BJ (cell line): ENCODE measurements around the gene MYD88. TPM values are rescaled to one million over a fixed set of nuclear protein-coding genes. Genes with fewer than 3 reads are reported as not detected.
"Not testable (repeated sequence)": the region's sequence is repeated elsewhere in the genome, so short reads cannot be mapped to it uniquely, and the experiment has no call there.

Experiments used
- CTCF ChIA-PET: fragments of 350-600 bp; formaldehyde crosslinking; extraction: SDS; loops from one replicate; lab custom pipeline; 2021; ENCODE audit warnings: antibody characterized with exemption, inconsistent platforms; lab: Yijun Ruan, JAX
- POLR2A ChIA-PET: fragments of 300-600 bp; sonication (Branson Sonifier 250); formaldehyde crosslinking; extraction: SDS; loops from one replicate; lab custom pipeline; 2021; ENCODE audit warnings: antibody characterized with exemption; lab: Charles Lee
- DNase-seq: peaks from one replicate; pipeline ENCODE4 v3.0.0-alpha.2; 2011; ENCODE audit warnings: low read depth
- H3K27me3 ChIP-seq: 2 replicates; pipeline ENCODE4 v1.6.0; 2011; ENCODE audit warnings: low read length; ENCODE audit not compliant: control insufficient read depth, insufficient read depth
- H3K36me3 ChIP-seq: 2 replicates; pipeline ENCODE4 v1.5.1; 2011; ENCODE audit warnings: low read length; ENCODE audit not compliant: control insufficient read depth, insufficient read depth
- H3K4me3 ChIP-seq: 2 replicates; pipeline ENCODE4 v1.5.1; 2011; ENCODE audit warnings: low read depth, mild to moderate bottlenecking, control low read depth, low read length
- CTCF ChIP-seq: IDR thresholded peaks from 2 replicates; pipeline ENCODE4 v1.5.1; 2011; ENCODE audit warnings: low read depth, mild to moderate bottlenecking, control low read depth, inconsistent platforms, low read length, moderate library complexity; ENCODE audit not compliant: insufficient read depth
- polyA plus RNA-seq: library from polyadenylated mRNA; depleted of rRNA; stranded (reverse); fragments of >200 nt; gene quantifications from 2 replicates; pipeline ENCODE4 v1.2.3, GENCODE V29; 2011

MYD88 gene
- polyA plus RNA-seq, 1 experiment: 45.6 TPM

DNA sequence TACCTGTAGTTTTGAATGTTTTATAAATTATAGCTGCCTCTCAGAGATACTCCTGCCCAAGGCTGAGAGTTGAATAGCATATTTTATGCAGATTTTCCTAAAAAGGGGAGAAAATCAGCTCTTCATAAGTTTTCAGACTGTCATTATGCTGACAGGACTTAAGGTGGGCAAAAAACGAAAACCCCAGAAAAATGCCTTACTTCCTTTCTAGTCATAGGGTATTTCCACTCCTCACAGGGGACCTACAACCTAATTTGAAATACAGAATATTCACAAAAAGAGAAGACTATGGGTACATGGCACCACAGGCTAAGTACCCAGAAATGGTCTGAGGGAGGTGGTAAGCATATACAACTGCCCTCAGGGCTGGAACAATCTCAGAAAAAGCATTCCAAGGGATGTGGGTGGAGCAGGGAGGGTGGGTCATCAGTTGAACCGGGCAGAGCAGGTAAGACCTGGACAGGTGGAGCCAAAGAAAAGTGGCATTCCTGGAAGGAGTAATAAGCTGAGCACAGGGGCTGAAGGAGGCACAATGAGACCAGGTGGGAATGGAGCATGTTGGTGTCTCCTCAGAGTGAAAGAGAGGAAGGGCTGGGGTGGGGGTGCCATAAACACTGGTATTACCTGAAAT lies 16.3 kb downstream of the MYD88 start:
- no peak for TF ChIP-seq CTCF
- Histone ChIP-seq H3K27me3 (no peaks in the 10 kb centered on the region), H3K4me3 (no peak overlapping the region), H3K36me3 (no peaks in the 10 kb centered on the region)
- ChIA-PET POLR2A (interaction anchor here (0.6 kb wide), 1 partner anchor 13 kb away, joined by 3 read pairs; no protein-coding TSS in a partner anchor), CTCF (interaction anchor here (0.8 to 1.7 kb wide), 2 partner anchors 9 to 325 kb away, joined by 3 to 6 read pairs; no protein-coding TSS in a partner anchor)
- DNase-seq: no peak

DNA sequence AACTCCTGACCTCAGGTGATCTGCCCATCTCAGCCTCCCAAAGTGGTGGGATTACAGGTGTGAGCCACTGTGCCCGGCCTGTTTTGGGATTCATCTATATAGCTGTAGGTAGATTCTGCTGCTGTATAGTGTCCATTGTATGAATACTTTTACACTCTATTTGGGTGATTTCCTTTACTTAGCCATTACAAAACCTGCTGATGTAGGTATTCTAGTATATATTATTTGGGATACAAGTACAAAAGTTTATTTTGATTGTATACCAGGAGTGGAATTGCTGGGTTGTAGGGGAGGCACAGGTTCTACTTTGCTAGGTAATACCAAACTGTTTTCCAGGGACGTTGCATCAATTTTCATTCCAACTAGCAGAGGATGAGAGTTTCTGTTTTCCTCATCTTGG lies 17.4 kb downstream of the MYD88 start:
- CTCF ChIA-PET: interaction anchor here (1.2 to 1.7 kb wide), 2 partner anchors 8 to 23 kb away, joined by 4 to 6 read pairs; no protein-coding TSS in a partner anchor
- DNase-seq: no peak

GRCh38 chr3:38157117-38157516 lies 18.7 kb downstream of the MYD88 start:
- H3K36me3 ChIP-seq: no peaks in the 10 kb centered on the region
- POLR2A ChIA-PET: no interaction called here
- H3K4me3 ChIP-seq: no peak overlapping the region
- CTCF ChIA-PET: interaction anchor here (0.9 kb wide), 1 partner anchor 190 kb away, joined by 3 read pairs; the partner anchor contains the start of gene XYLB
- no peak for DNase-seq
- H3K27me3 ChIP-seq: no peaks in the 10 kb centered on the region
- no peak for TF ChIP-seq CTCF

More for the DNA sequence above, 17.4 kb downstream of the MYD88 start:
- H3K4me3 ChIP-seq: no peak overlapping the region
- POLR2A ChIA-PET: no interaction called here
- no peaks in the 10 kb centered on the region for H3K27me3 ChIP-seq
- H3K36me3 ChIP-seq: no peaks in the 10 kb centered on the region
- no peak for TF ChIP-seq CTCF

DNA sequence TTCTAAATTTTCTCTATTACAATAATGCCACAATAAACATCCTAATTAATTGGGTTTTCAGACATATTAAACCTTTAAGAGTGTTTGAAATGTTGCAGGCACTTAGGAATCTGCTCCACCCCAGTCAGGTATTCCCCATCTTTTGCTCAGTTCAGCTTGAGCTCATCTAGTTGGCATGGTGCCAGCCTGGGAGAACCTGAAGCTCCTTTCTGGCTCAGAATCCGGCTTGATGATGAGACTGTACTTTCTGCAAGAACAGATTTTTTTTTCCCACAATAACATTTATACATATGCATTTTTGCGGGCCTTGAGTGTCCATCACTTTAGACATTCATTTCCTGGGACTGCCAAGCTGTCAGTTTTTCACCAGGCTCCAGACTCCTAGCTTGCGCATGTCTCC lies 19.1 kb downstream of the MYD88 start:
- no peak for DNase-seq
- H3K36me3 ChIP-seq: no peaks in the 10 kb centered on the region
- H3K4me3 ChIP-seq: no peak overlapping the region
- ChIA-PET CTCF (interaction anchor here (0.9 kb wide), 1 partner anchor 189 kb away, joined by 3 read pairs; the partner anchor contains the start of gene XYLB), POLR2A (no interaction called here)
- no peaks in the 10 kb centered on the region for H3K27me3 ChIP-seq
- TF ChIP-seq CTCF: no peak

GRCh38 chr3:38158472-38158871 lies 20.0 kb downstream of the MYD88 start:
- DNase-seq: no peak
- POLR2A ChIA-PET: no interaction called here
- TF ChIP-seq CTCF: no peak
- CTCF ChIA-PET: interaction anchor here (0.9 kb wide), 1 partner anchor 54 kb away, joined by 3 read pairs; no protein-coding TSS in a partner anchor
- H3K36me3 ChIP-seq: no peaks in the 10 kb centered on the region
- no peak overlapping the region for H3K4me3 ChIP-seq
- H3K27me3 ChIP-seq: no peaks in the 10 kb centered on the region

DNA sequence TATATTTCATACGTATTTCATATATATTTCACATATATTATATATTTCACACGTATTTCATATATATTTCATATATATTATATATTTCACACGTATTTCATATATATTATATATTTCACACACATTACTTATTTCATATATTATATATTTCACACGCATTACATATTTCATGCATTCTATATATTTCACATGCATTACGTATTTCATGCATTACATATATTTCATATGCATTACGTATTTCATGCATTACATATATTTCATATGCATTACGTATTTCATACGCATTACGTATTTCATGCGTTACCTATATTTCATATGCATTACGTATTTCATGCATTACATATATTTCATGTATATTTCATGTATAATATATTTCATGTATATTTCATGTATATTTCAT lies 22.2 kb downstream of the MYD88 start:
- CTCF ChIA-PET, POLR2A ChIA-PET, DNase-seq: not testable (repeated sequence)

More for the DNA sequence above, 22.2 kb downstream of the MYD88 start:
- H3K27me3 ChIP-seq, H3K4me3 ChIP-seq, H3K36me3 ChIP-seq: not testable (repeated sequence)
